Measurements from ENCODE around the gene FRAS1.

The FRAS1 gene

GRCh38 chr4:78370631-78371372 is 313.7 kb downstream of the FRAS1 start:
- H3K27ac ChIP-seq = no peak overlapping the region
- no peaks in the 10 kb centered on the region for H3K36me3 ChIP-seq (ENCODE audit: insufficient read depth, low read length)
- no peaks in the 10 kb centered on the region for H3K9me3 ChIP-seq (ENCODE audit: low read depth, low read length)
- H3K9ac ChIP-seq (ENCODE audit: insufficient read length) = no peak overlapping the region
- DNase-seq (ENCODE audit: low read depth, low spot score) = no peak
- no peak overlapping the region for H3K4me3 ChIP-seq
- no peak for TF ChIP-seq POLR2AphosphoS5 (IDR thresholded peaks at IDR 0.05; ENCODE audit: borderline replicate concordance, low read depth, low read length)
- no peak for TF ChIP-seq FOXP2 (optimal IDR thresholded peaks at IDR 0.05; ENCODE audit: control extremely low read depth, extremely low read length, insufficient read depth)
- no peak for TF ChIP-seq EZH2 (IDR thresholded peaks at IDR 0.05)

DNA sequence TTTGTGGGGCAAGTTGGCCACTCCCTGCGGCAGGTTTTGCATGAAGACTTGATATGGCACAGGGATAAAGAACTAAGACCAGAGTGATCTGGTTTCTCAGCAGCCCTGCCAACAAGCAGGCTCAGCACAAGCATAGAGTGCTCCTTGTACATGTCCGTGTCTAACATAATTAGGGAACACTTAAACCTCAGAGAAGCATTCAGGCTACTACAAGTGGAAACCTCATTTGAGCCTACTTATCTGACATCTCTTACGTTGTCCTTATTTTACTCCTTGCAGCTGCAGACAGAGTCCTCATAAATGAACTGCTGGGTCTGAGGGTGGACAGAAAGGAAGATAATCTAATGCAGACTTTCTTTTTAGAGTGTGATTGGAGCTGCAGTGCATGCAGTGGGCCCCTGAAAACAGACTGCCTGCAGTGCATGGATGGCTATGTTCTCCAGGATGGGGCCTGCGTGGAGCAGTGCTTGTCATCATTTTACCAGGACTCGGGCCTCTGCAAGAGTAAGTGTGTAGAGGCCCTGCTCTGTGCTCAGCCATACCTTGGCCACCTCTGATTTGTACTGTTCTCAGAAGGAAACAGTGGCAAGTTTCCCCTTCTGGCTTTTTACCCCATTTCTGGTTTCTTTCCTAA is 315.3 kb downstream of the FRAS1 start:
- H3K9ac ChIP-seq (ENCODE audit: insufficient read length) = no peak overlapping the region
- H3K27ac ChIP-seq = no peak overlapping the region
- no peaks in the 10 kb centered on the region for H3K9me3 ChIP-seq (ENCODE audit: low read depth, low read length)
- H3K36me3 ChIP-seq (ENCODE audit: insufficient read depth, low read length) = no peaks in the 10 kb centered on the region
- H3K4me3 ChIP-seq = no peak overlapping the region
- no peak for TF ChIP-seq FOXP2 (optimal IDR thresholded peaks at IDR 0.05; ENCODE audit: control extremely low read depth, extremely low read length, insufficient read depth)
- TF ChIP-seq POLR2AphosphoS5 (IDR thresholded peaks at IDR 0.05; ENCODE audit: borderline replicate concordance, low read depth, low read length) = no peak
- TF ChIP-seq EZH2 (IDR thresholded peaks at IDR 0.05) = no peak
- no peak for DNase-seq (ENCODE audit: low read depth, low spot score)

DNA sequence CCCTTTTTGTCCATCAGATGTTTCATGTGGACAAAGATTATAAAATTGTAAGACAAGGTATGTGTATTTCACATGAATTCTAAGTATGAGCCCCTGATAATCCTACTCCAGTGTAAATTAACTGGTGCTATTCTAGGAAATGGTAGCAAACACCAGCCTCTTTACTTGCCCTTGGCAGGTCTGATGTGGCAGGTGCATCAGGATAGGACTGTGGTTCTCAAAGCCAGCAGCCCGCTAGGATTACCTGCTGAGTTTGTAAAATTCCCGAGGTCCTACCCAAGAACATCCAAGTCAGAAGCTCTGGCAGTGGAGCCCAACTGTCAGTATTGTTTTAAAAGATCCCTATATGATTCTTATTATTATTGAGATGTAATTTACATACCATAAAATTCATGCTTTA is 320.4 kb downstream of the FRAS1 start:
- DNase-seq (ENCODE audit: low read depth, low spot score) = no peak
- H3K4me3 ChIP-seq = no peak overlapping the region
- H3K27ac ChIP-seq = no peak overlapping the region
- TF ChIP-seq POLR2AphosphoS5 (IDR thresholded peaks at IDR 0.05; ENCODE audit: borderline replicate concordance, low read depth, low read length) (no peak), EZH2 (IDR thresholded peaks at IDR 0.05) (no peak), FOXP2 (optimal IDR thresholded peaks at IDR 0.05; ENCODE audit: control extremely low read depth, extremely low read length, insufficient read depth) (no peak)
- H3K9ac ChIP-seq (ENCODE audit: insufficient read length) = no peak overlapping the region
- H3K36me3 ChIP-seq (ENCODE audit: insufficient read depth, low read length) = no peaks in the 10 kb centered on the region
- no peaks in the 10 kb centered on the region for H3K9me3 ChIP-seq (ENCODE audit: low read depth, low read length)

- no peaks in the 10 kb centered on the region for H3K36me3 ChIP-seq (ENCODE audit: insufficient read depth, low read length)
- no peak for DNase-seq (ENCODE audit: low read depth, low spot score)
- no peak overlapping the region for H3K9ac ChIP-seq (ENCODE audit: insufficient read length)
- no peaks in the 10 kb centered on the region for H3K9me3 ChIP-seq (ENCODE audit: low read depth, low read length)
- TF ChIP-seq EZH2 (IDR thresholded peaks at IDR 0.05) = no peak
- no peak for TF ChIP-seq FOXP2 (optimal IDR thresholded peaks at IDR 0.05; ENCODE audit: control extremely low read depth, extremely low read length, insufficient read depth)
- TF ChIP-seq POLR2AphosphoS5 (IDR thresholded peaks at IDR 0.05; ENCODE audit: borderline replicate concordance, low read depth, low read length) = no peak
- no peak overlapping the region for H3K27ac ChIP-seq
- no peak overlapping the region for H3K4me3 ChIP-seq
These were observed 321.9 kb downstream of the FRAS1 start for GRCh38 chr4:78379040-78379439.

DNA sequence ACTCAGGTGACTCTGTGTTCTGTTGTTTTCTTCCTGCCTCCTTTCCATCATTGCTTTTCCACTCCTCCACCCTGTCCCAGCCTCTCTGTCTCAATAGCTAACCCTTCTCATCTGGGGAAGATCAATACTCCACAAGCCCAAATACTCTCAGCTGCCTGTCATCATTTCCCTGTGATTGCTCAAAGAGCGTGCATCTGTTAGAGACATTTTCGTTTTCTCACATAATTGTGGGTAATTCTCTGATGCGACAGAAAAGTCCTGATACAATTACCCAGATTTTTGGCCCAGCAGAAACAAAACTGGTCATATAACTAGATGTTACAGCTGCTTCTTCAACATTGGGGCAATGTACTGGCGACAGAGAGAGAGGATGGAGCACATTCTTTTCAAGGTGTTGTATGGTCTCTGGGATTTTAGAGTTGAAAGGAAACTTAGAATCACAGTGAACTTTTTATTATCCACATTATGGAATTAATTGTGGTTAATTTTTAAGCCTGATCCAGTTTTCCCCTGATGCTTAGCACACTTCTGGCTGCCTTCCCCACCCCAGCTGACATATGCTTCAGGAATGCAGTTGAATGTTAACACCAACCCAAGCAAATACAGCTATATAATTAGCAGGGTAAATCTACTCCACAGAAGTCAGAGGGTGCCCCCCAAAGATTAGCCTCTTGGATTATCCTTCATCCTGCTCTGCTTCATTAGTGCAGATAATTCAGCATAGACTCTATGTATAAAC is 323.0 kb downstream of the FRAS1 start:
- Histone ChIP-seq H3K9me3 (ENCODE audit: low read depth, low read length) (no peaks in the 10 kb centered on the region), H3K36me3 (ENCODE audit: insufficient read depth, low read length) (no peaks in the 10 kb centered on the region), H3K4me3 (no peak overlapping the region), H3K9ac (ENCODE audit: insufficient read length) (no peak overlapping the region), H3K27ac (no peak overlapping the region)
- DNase-seq (ENCODE audit: low read depth, low spot score) = no peak
- TF ChIP-seq EZH2 (IDR thresholded peaks at IDR 0.05) (no peak), POLR2AphosphoS5 (IDR thresholded peaks at IDR 0.05; ENCODE audit: borderline replicate concordance, low read depth, low read length) (no peak), FOXP2 (optimal IDR thresholded peaks at IDR 0.05; ENCODE audit: control extremely low read depth, extremely low read length, insufficient read depth) (no peak)

DNA sequence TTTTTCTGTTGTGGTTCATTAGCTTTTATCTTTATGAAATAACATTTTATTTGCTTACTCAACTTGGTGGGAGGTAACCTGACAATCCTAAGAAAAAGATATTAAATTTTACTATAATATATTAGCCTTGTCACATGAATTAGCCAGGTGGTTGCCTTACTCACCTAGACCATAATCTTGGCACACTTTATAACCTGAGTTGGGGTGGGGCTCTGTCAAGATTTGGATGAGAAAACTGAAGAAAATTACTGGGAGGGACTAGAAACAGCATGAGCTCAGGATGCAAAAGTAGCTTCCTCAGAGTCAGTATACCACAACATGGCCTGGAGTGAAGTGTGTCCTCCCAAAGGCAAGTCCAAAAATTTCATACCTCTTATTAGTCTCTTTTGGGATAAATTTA is 329.6 kb downstream of the FRAS1 start:
- H3K36me3 ChIP-seq (ENCODE audit: insufficient read depth, low read length) = no peaks in the 10 kb centered on the region
- no peak for TF ChIP-seq EZH2 (IDR thresholded peaks at IDR 0.05)
- TF ChIP-seq FOXP2 (optimal IDR thresholded peaks at IDR 0.05; ENCODE audit: control extremely low read depth, extremely low read length, insufficient read depth) = no peak
- no peak for TF ChIP-seq POLR2AphosphoS5 (IDR thresholded peaks at IDR 0.05; ENCODE audit: borderline replicate concordance, low read depth, low read length)
- H3K9me3 ChIP-seq (ENCODE audit: low read depth, low read length) = no peaks in the 10 kb centered on the region
- no peak overlapping the region for H3K4me3 ChIP-seq
- no peak for DNase-seq (ENCODE audit: low read depth, low spot score)
- no peak overlapping the region for H3K9ac ChIP-seq (ENCODE audit: insufficient read length)
- H3K27ac ChIP-seq = no peak overlapping the region

GRCh38 chr4:78395642-78396041 is 338.5 kb downstream of the FRAS1 start:
- Histone ChIP-seq H3K4me3 (no peak overlapping the region), H3K27ac (no peak overlapping the region), H3K9me3 (ENCODE audit: low read depth, low read length) (no peaks in the 10 kb centered on the region; the same call in 1 of the 2 replicates), H3K9ac (ENCODE audit: insufficient read length) (no peak overlapping the region), H3K36me3 (ENCODE audit: insufficient read depth, low read length) (no peaks in the 10 kb centered on the region)
- TF ChIP-seq FOXP2 (optimal IDR thresholded peaks at IDR 0.05; ENCODE audit: control extremely low read depth, extremely low read length, insufficient read depth) = no peak
- no peak for TF ChIP-seq EZH2 (IDR thresholded peaks at IDR 0.05)
- no peak for TF ChIP-seq POLR2AphosphoS5 (IDR thresholded peaks at IDR 0.05; ENCODE audit: borderline replicate concordance, low read depth, low read length)
- no peak for DNase-seq (ENCODE audit: low read depth, low spot score)

GRCh38 chr4:78396613-78397291 is 339.6 kb downstream of the FRAS1 start:
- no peaks in the 10 kb centered on the region for H3K36me3 ChIP-seq (ENCODE audit: insufficient read depth, low read length)
- H3K9me3 ChIP-seq (ENCODE audit: low read depth, low read length) = no peaks in the 10 kb centered on the region; the same call in 1 of the 2 replicates
- TF ChIP-seq FOXP2 (optimal IDR thresholded peaks at IDR 0.05; ENCODE audit: control extremely low read depth, extremely low read length, insufficient read depth) = no peak
- TF ChIP-seq POLR2AphosphoS5 (IDR thresholded peaks at IDR 0.05; ENCODE audit: borderline replicate concordance, low read depth, low read length) = no peak
- TF ChIP-seq EZH2 (IDR thresholded peaks at IDR 0.05) = no peak
- H3K27ac ChIP-seq = no peak overlapping the region
- DNase-seq (ENCODE audit: low read depth, low spot score) = no peak
- no peak overlapping the region for H3K4me3 ChIP-seq
- H3K9ac ChIP-seq (ENCODE audit: insufficient read length) = no peak overlapping the region
